Neutrophil (primary cell): ENCODE results near the gene ROCK1.

Experiments
- H3K27ac ChIP-seq: fragments of 200-600 bp; sonication (generic); 2 replicates; pipeline ENCODE4 v1.5.1; 2016; ENCODE audit warnings: mild to moderate bottlenecking, moderate library complexity
- H3K27me3 ChIP-seq: fragments of 200-600 bp; sonication (generic); 2 replicates; pipeline ENCODE4 v1.6.0; 2016; ENCODE audit warnings: mild to moderate bottlenecking
- H3K36me3 ChIP-seq: fragments of 200-600 bp; sonication (generic); 2 replicates; pipeline ENCODE4 v1.5.1; 2017
- H3K4me1 ChIP-seq, 2 experiments: fragments of 200-600 bp in 1 of 2; sonication (generic) in 1 of 2; 1 replicate in 1 of 2; 2 replicates in 1 of 2; pipeline versions ENCODE4 v1.5.1 to v1.6.1; 2013 to 2016; ENCODE audit warnings: low read depth in 1 of 2, low read length in 1 of 2, mild to moderate bottlenecking in 1 of 2, moderate library complexity in 1 of 2; ENCODE audit not compliant: control insufficient read depth in 1 of 2, insufficient read depth in 1 of 2
- H3K4me3 ChIP-seq, 2 experiments: fragments of 200-600 bp in 1 of 2; sonication (generic) in 1 of 2; 1 replicate in 1 of 2; 2 replicates in 1 of 2; pipeline ENCODE4 v1.5.1; 2013 to 2016; ENCODE audit warnings: low read depth in 1 of 2, low read length in 1 of 2, mild to moderate bottlenecking in 1 of 2, moderate library complexity in 1 of 2
- H3K9me3 ChIP-seq: fragments of 200-600 bp; sonication (generic); 2 replicates; pipeline ENCODE4 v1.5.1; 2016
- CTCF ChIP-seq: fragments of 200-600 bp; sonication (generic); IDR thresholded peaks from 2 replicates; pipeline ENCODE4 v1.5.1; 2016; ENCODE audit warnings: antibody characterized with exemption

Gene ROCK1

GRCh38 chr18:21063011-21063410 is 48.6 kb downstream of the ROCK1 start:
- no peak overlapping the region for H3K27ac ChIP-seq
- no peaks in the 10 kb centered on the region for H3K36me3 ChIP-seq
- H3K9me3 ChIP-seq: no peaks in the 10 kb centered on the region
- no peak overlapping the region for H3K4me3 ChIP-seq
- no peak for TF ChIP-seq CTCF
- peaks cover 27 to 43% of the 10 kb centered on the region in 2 experiments for H3K4me1 ChIP-seq
- H3K27me3 ChIP-seq: no peaks in the 10 kb centered on the region

- Histone ChIP-seq H3K36me3 (no peaks in the 10 kb centered on the region), H3K27ac (peak overlapping the region; percentile 28), H3K4me1 (peaks cover 16 to 68% of the 10 kb centered on the region in 2 experiments), H3K27me3 (no peaks in the 10 kb centered on the region), H3K4me3 (no peak overlapping the region), H3K9me3 (no peaks in the 10 kb centered on the region)
- TF ChIP-seq CTCF: no peak
Measured at GRCh38 chr18:21057112-21057511, 54.5 kb downstream of the ROCK1 start.

- TF ChIP-seq CTCF: no peak
- no peaks in the 10 kb centered on the region for H3K9me3 ChIP-seq
- H3K4me3 ChIP-seq: no peak overlapping the region
- peak overlapping the region; percentile 28 for H3K27ac ChIP-seq
- H3K36me3 ChIP-seq: no peaks in the 10 kb centered on the region
- H3K27me3 ChIP-seq: no peaks in the 10 kb centered on the region
- H3K4me1 ChIP-seq: peaks cover 16 to 68% of the 10 kb centered on the region in 2 experiments
Measured at GRCh38 chr18:21056545-21056944, 55.1 kb downstream of the ROCK1 start.

- no peaks in the 10 kb centered on the region for H3K27me3 ChIP-seq
- no peaks in the 10 kb centered on the region for H3K9me3 ChIP-seq
- peak overlapping the region; percentile 57 for H3K27ac ChIP-seq
- no peak for TF ChIP-seq CTCF
- peaks cover 5 to 62% of the 10 kb centered on the region in 2 experiments for H3K4me1 ChIP-seq
- no peak overlapping the region for H3K4me3 ChIP-seq
- no peaks in the 10 kb centered on the region for H3K36me3 ChIP-seq
Measured at GRCh38 chr18:21054252-21054821, 57.3 kb downstream of the ROCK1 start.

- Histone ChIP-seq H3K4me1 (peaks cover 6 to 56% of the 10 kb centered on the region in 2 experiments), H3K36me3 (no peaks in the 10 kb centered on the region), H3K4me3 (no peak overlapping the region), H3K9me3 (no peaks in the 10 kb centered on the region), H3K27me3 (no peaks in the 10 kb centered on the region), H3K27ac (no peak overlapping the region)
- no peak for TF ChIP-seq CTCF
Measured at GRCh38 chr18:21053127-21053526, 58.5 kb downstream of the ROCK1 start.
